ENCODE data around the gene SNTG2. TPM values are rescaled to one million over a fixed set of nuclear protein-coding genes. Genes with fewer than 3 reads are reported as not detected.

Gene SNTG2
- total RNA-seq, 1 donor from 2014 or later = 7.7 TPM

GRCh38 chr2:1115843-1116539 is 165.3 kb downstream of the SNTG2 start:
- DNase-seq = no peak
- Mint-ChIP-seq H3K4me3 (ENCODE audit: unreplicated experiment) (no peak overlapping the region), H3K27ac (ENCODE audit: unreplicated experiment) (no peak overlapping the region), H3K9me3 (ENCODE audit: unreplicated experiment) (peaks cover 11% of the 10 kb centered on the region), H3K36me3 (ENCODE audit: unreplicated experiment) (peaks cover 40% of the 10 kb centered on the region), H3K4me1 (ENCODE audit: low read depth, unreplicated experiment) (no peaks in the 10 kb centered on the region), H3K27me3 (ENCODE audit: unreplicated experiment) (peaks cover 2% of the 10 kb centered on the region)
- no peak for TF ChIP-seq CTCF (IDR thresholded peaks at IDR 0.05; ENCODE audit: partially characterized antibody, unreplicated experiment)

GRCh38 chr2:1117569-1117968 is 166.9 kb downstream of the SNTG2 start:
- H3K27me3 Mint-ChIP-seq (ENCODE audit: unreplicated experiment) = no peaks in the 10 kb centered on the region
- H3K27ac Mint-ChIP-seq (ENCODE audit: unreplicated experiment) = no peak overlapping the region
- H3K9me3 Mint-ChIP-seq (ENCODE audit: unreplicated experiment) = peaks cover 9% of the 10 kb centered on the region
- no peak for TF ChIP-seq CTCF (IDR thresholded peaks at IDR 0.05; ENCODE audit: partially characterized antibody, unreplicated experiment)
- H3K4me3 Mint-ChIP-seq (ENCODE audit: unreplicated experiment) = no peak overlapping the region
- no peak for DNase-seq
- H3K36me3 Mint-ChIP-seq (ENCODE audit: unreplicated experiment) = peaks cover 29% of the 10 kb centered on the region
- no peaks in the 10 kb centered on the region for H3K4me1 Mint-ChIP-seq (ENCODE audit: low read depth, unreplicated experiment)

- Mint-ChIP-seq H3K4me3 (ENCODE audit: unreplicated experiment) (no peak overlapping the region), H3K36me3 (ENCODE audit: unreplicated experiment) (no peaks in the 10 kb centered on the region), H3K4me1 (ENCODE audit: low read depth, unreplicated experiment) (no peaks in the 10 kb centered on the region), H3K27me3 (ENCODE audit: unreplicated experiment) (no peaks in the 10 kb centered on the region), H3K9me3 (ENCODE audit: unreplicated experiment) (no peaks in the 10 kb centered on the region), H3K27ac (ENCODE audit: unreplicated experiment) (no peak overlapping the region)
- DNase-seq = no peak
- no peak for TF ChIP-seq CTCF (IDR thresholded peaks at IDR 0.05; ENCODE audit: partially characterized antibody, unreplicated experiment)
Observed at GRCh38 chr2:1125217-1125616, 174.6 kb downstream of the SNTG2 start.

GRCh38 chr2:1125633-1126370 is 175.2 kb downstream of the SNTG2 start:
- H3K36me3 Mint-ChIP-seq (ENCODE audit: unreplicated experiment) = no peaks in the 10 kb centered on the region
- no peak for TF ChIP-seq CTCF (IDR thresholded peaks at IDR 0.05; ENCODE audit: partially characterized antibody, unreplicated experiment)
- H3K4me1 Mint-ChIP-seq (ENCODE audit: low read depth, unreplicated experiment) = no peaks in the 10 kb centered on the region
- DNase-seq = no peak
- H3K9me3 Mint-ChIP-seq (ENCODE audit: unreplicated experiment) = no peaks in the 10 kb centered on the region
- H3K27me3 Mint-ChIP-seq (ENCODE audit: unreplicated experiment) = no peaks in the 10 kb centered on the region
- no peak overlapping the region for H3K27ac Mint-ChIP-seq (ENCODE audit: unreplicated experiment)
- H3K4me3 Mint-ChIP-seq (ENCODE audit: unreplicated experiment) = no peak overlapping the region

GRCh38 chr2:1129982-1130381 is 179.3 kb downstream of the SNTG2 start:
- Mint-ChIP-seq H3K4me3 (ENCODE audit: unreplicated experiment) (no peak overlapping the region), H3K9me3 (ENCODE audit: unreplicated experiment) (no peaks in the 10 kb centered on the region), H3K27ac (ENCODE audit: unreplicated experiment) (no peak overlapping the region), H3K27me3 (ENCODE audit: unreplicated experiment) (no peaks in the 10 kb centered on the region), H3K36me3 (ENCODE audit: unreplicated experiment) (peaks cover 5% of the 10 kb centered on the region), H3K4me1 (ENCODE audit: low read depth, unreplicated experiment) (peaks cover 11% of the 10 kb centered on the region)
- TF ChIP-seq CTCF (IDR thresholded peaks at IDR 0.05; ENCODE audit: partially characterized antibody, unreplicated experiment) = no peak
- DNase-seq = no peak

All from glutamatergic neuron (in vitro differentiated cells).